Measurements from ENCODE around the gene STXBP2. TPM values are rescaled to one million over a fixed set of nuclear protein-coding genes. Genes with fewer than 3 reads are reported as not detected.

The STXBP2 gene
- 102 TPM for total RNA-seq (2021; ENCODE audit: unreplicated experiment)
- polyA plus RNA-seq (2012; ENCODE audit: insufficient read length), result 143 TPM
- Bru-seq, nascent RNA, result percentile 62 among the genes with signal in this experiment
- BruChase-seq, experiment 1, labeled RNA remaining after a 2-hour chase, result percentile 74 among the genes with signal in this experiment
- BruChase-seq, experiment 2, labeled RNA remaining after a 6-hour chase, result percentile 76 among the genes with signal in this experiment
- long read RNA-seq, transcript STXBP2-201 (19 exons, 1,876 nt), result major isoform, 51 of 101 reads
- long read RNA-seq, partial matches to known transcripts, result 29 of 101 reads
- long read RNA-seq, other reads (novel, unspliced or antisense), result 20 of 101 reads

GRCh38 chr19:7636691-7637373 is at the start of gene STXBP2:
Gene STXBP2 (plus strand): TSS chr19:7637110. CDS start chr19:7637150, 40 bp downstream.
- H3K4me3 ChIP-seq (ENCODE audit: low read depth in 2 of 2, low read length in 2 of 2), result peak within 1 kb of the TSS; percentile 62 to 78
- TF ChIP-seq SIN3A (IDR thresholded peaks at IDR 0.05; ENCODE audit: borderline replicate concordance, insufficient read depth, low read depth, low read length) (0 out of 2 replicates have a peak, but pooled peaks have one; percentile 72), CTCF (IDR thresholded peaks at IDR 0.05) (no peak), REST (IDR thresholded peaks at IDR 0.05; ENCODE audit: insufficient read depth in 1 of 2, low read depth in 2 of 2, low read length in 1 of 2) (no peak), POLR2AphosphoS5 (IDR thresholded peaks at IDR 0.05; ENCODE audit: low read depth, low read length) (peak; percentile 49), TCF7L2 (IDR thresholded peaks at IDR 0.05; ENCODE audit: low read depth, low read length) (no peak)
- DNase-seq (ENCODE audit: low read depth, low spot score) (no peak), ATAC-seq (peak; percentile 93)
- in situ Hi-C loops (cut with HindIII; ENCODE audit: low pct_unique_long_range_greater_than_20kb, low sequenced_read_pairs), result no loop called here
- no TSS peak for BruUV-seq (replicated peaks)
- POLR2A ChIA-PET, result no interaction called here
- intact Hi-C loops (cut with micrococcal nuclease; ENCODE audit: unreplicated experiment), result no loop called here
- peak within 1 kb of the TSS; percentile 73 for H3K27ac ChIP-seq (ENCODE audit: low read length)
- no peaks in the 10 kb centered on the region; the same call in 1 of the 2 replicates for H3K4me1 ChIP-seq (ENCODE audit: control insufficient read depth, insufficient read depth, low read length)
- CTCF ChIA-PET, result no interaction called here
- no peaks in the 10 kb centered on the region for H3K36me3 ChIP-seq (ENCODE audit: control insufficient read depth, insufficient read depth, low read length)
- H3K27me3 ChIP-seq (ENCODE audit: control insufficient read depth, insufficient read depth, low read length), result no peaks in the 10 kb centered on the region
- no peaks in the 10 kb centered on the region for H3K9me3 ChIP-seq (ENCODE audit: control insufficient read depth, insufficient read depth, low read depth, low read length)

- H3K36me3 ChIP-seq (ENCODE audit: control insufficient read depth, insufficient read depth, low read length), result no peaks in the 10 kb centered on the region
- no peak for DNase-seq (ENCODE audit: low read depth, low spot score)
- no peaks in the 10 kb centered on the region for H3K4me1 ChIP-seq (ENCODE audit: control insufficient read depth, insufficient read depth, low read length)
- H3K4me3 ChIP-seq (ENCODE audit: low read depth in 2 of 2, low read length in 2 of 2), result no peak overlapping the region
- intact Hi-C loops (cut with micrococcal nuclease; ENCODE audit: unreplicated experiment), result no loop called here
- ChIA-PET CTCF (interaction anchor here (0.6 kb wide), 1 partner anchor 222 kb away, joined by 3 read pairs; no protein-coding TSS in a partner anchor), POLR2A (no interaction called here)
- ATAC-seq, result no peak
- in situ Hi-C loops (cut with HindIII; ENCODE audit: low pct_unique_long_range_greater_than_20kb, low sequenced_read_pairs), result no loop called here
- no peaks in the 10 kb centered on the region for H3K9me3 ChIP-seq (ENCODE audit: control insufficient read depth, insufficient read depth, low read depth, low read length)
- no TSS peak for BruUV-seq (replicated peaks)
- TF ChIP-seq SIN3A (IDR thresholded peaks at IDR 0.05; ENCODE audit: borderline replicate concordance, insufficient read depth, low read depth, low read length), result no peak
- no peak for TF ChIP-seq TCF7L2 (IDR thresholded peaks at IDR 0.05; ENCODE audit: low read depth, low read length)
- no peak for TF ChIP-seq CTCF (IDR thresholded peaks at IDR 0.05)
- no peak for TF ChIP-seq POLR2AphosphoS5 (IDR thresholded peaks at IDR 0.05; ENCODE audit: low read depth, low read length)
- no peak for TF ChIP-seq REST (IDR thresholded peaks at IDR 0.05; ENCODE audit: insufficient read depth in 1 of 2, low read depth in 2 of 2, low read length in 1 of 2)
- H3K27ac ChIP-seq (ENCODE audit: low read length), result no peak overlapping the region
- no peaks in the 10 kb centered on the region for H3K27me3 ChIP-seq (ENCODE audit: control insufficient read depth, insufficient read depth, low read length)
These were observed 47.1 kb upstream of the STXBP2 start for GRCh38 chr19:7589822-7590221.
